Myocyte (in vitro differentiated cells): ENCODE data around the gene EPYC. TPM values are rescaled to one million over a fixed set of nuclear protein-coding genes. Genes with fewer than 3 reads are reported as not detected.
A peak's percentile ranks its signal among the peaks of the same experiment; 100 is the strongest.

Experiments
- DNase-seq: peaks from one replicate; pipeline ENCODE4 v3.0.0-alpha.2; 2012; ENCODE audit warnings: low read depth
- total RNA-seq: library from RNA; depleted of rRNA; stranded (reverse); fragments of >200 nt; gene quantifications from 2 replicates; pipeline ENCODE4 v1.2.3, GENCODE V29; 2014

EPYC gene
- total RNA-seq, 1 donor from 2014 or later = not detected

DNA sequence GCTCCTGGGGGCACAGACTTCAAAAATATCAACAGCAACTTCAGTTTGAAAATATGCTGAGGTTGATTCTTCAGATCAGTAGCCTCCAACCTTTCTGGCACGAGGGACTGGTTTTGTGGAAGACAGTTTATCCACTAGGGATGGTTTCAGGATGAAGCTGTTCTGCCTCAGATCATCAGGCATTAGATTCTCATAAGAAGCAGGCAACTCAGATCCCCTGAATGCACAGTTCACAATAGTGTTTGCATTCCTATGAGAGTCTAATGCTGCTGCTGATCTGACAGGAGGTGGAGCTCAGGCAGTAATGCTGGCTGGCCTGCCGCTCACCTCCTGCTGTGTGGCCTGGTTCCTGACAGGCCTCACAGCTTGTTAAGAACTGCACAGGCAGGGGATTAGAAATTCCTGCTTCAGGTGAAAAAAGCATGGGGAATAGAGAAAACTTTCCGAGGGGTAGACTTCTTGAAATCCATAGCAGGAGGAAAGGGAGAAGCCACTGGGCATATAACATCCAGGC is 12.8 kb downstream of the EPYC start:
- no peak for DNase-seq

- no peak for DNase-seq
Measured at GRCh38 chr12:90990611-90991010, 14.2 kb downstream of the EPYC start.

- no peak for DNase-seq
Measured at GRCh38 chr12:90989686-90990111, 15.1 kb downstream of the EPYC start.

DNA sequence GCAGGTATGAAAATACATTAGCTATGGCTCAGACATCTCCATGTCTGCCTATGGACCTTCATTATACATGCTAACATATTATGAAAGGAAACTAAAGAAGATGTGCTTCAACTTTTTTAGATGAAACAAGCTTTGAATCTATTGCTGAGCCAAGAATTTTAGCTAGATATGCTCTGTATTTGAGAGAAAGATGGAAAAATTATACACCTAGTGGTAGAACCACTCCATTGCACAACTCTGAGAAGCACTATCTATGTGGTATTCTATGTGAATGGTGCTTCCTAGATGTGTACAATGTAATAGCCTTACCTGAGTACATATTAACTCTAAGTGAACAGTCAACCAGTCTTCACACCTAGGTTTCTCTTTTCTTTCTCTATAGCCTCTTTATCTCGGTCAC is 17.3 kb downstream of the EPYC start:
- DNase-seq = no peak

- DNase-seq = peak; percentile 84
Measured at GRCh38 chr12:90987101-90987500, 17.7 kb downstream of the EPYC start.

- DNase-seq = peak; percentile 18
Measured at GRCh38 chr12:90985331-90985730, 19.4 kb downstream of the EPYC start.

DNA sequence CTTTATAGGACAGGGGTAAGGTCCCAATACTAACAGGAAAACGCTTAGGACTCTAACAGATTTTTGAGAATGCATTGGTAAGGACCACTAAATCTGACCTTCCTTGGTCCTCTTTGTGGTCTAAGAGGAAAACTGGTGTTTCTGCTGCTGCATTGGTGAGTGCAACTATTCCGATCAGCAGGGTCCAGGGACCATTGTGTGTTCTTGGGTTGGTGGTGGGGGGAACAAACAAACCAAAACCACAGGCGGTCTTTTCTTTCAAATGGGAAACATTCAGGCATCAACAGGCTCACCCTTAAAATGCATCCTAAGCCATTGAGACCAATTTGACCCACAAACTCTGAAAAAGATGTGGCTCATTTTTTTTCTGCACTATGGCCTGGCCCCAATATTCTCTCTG is 20.7 kb downstream of the EPYC start:
- no peak for DNase-seq

GRCh38 chr12:90982170-90982569 is 22.6 kb downstream of the EPYC start:
- DNase-seq = no peak

DNA sequence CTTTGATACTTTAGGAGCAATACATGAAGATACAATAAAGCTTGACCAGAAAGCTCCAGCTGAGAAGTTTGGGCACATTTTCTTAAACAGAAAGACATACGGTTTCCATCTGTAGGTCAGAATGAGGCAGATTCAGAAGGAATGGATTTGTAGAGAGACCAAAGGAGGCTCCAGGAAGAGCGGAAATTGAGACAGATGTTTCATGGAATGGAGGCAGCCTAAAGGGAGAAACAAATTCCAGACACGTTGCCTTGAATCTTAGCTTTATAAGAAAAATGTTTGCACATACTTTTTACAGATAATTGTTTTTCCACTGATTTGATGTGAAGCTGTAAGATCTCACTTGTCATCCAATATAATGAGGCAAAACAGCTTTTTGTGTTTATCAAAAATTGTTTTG is 24.8 kb downstream of the EPYC start:
- no peak for DNase-seq

DNA sequence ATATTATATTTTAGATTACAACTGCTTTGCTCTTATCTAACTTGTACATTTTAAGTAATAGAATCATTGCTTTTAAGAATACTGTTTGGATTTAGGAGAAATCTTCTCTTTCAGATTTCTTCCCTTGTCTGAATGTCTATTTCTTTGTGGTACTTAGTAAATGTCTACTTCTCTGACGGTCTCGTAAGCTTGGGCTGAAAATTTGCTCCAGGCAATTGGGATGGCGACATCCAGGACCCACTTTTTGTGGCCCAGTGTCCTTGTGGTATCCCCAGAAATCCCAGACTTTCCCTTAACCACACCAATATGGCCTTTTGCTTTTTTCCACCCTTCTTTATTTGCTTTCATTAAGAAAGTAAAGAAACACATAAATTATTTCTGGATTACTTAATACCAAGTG is 25.8 kb downstream of the EPYC start:
- no peak for DNase-seq

DNA sequence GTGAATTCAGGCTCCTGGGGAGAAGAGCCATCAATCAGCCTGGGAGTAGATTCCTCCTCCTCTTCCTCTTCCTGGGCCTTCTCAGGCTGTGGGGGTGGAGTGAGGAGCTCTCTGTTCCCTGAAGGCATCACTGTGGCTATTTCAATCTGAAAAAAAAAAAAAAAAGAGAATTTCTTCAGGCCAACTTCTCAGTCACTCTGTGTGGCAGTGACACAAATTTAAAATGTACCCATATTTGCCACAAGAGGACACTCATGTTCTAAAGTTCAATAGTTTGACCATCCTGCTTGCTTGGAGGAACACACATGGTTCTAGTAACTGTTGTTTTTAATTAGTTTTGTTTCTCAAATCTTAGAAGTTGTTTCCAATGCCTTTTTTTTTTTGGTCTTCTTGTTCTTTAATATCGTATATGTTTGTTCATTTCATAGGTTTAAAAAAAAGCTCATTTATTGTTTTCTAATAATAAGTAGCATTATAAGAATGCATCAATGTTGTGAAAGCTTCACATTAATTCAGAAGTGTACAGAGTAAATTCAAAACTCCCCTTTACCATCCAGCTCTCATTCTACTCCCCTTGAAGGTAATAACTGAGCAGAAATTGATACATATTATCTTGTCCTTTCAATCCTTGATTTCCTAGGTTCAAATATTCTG is 26.5 kb downstream of the EPYC start:
- DNase-seq = peak; percentile 83

- DNase-seq = no peak
Measured at GRCh38 chr12:90977224-90977623, 27.5 kb downstream of the EPYC start.

GRCh38 chr12:90974286-90974685 is 30.5 kb downstream of the EPYC start:
- DNase-seq = no peak

GRCh38 chr12:90972226-90972625 is 32.5 kb downstream of the EPYC start:
- no peak for DNase-seq

GRCh38 chr12:90970911-90971310 is 33.9 kb downstream of the EPYC start:
- no peak for DNase-seq

DNA sequence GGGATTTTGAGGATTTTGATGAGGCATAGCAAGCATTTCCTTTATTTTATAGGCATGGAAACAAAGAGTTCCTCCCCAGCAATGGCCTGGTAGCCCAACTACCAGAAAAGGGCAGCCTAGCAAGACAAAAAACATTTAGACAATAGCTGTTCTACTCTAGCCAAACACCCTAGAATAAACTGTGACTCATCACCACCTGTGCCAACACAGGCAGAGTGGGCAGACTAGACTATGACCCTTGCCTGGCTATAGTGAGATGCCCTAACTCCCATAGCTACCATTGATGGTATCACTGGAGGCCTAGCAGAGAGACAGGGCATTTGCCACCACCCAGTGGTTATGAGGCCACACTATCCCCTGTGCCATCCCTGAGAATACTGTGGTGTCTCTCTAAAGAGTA is 34.3 kb downstream of the EPYC start:
- peak; percentile 43 for DNase-seq

- DNase-seq = no peak
Measured at GRCh38 chr12:90969851-90970250, 34.9 kb downstream of the EPYC start.

- no peak for DNase-seq
Measured at GRCh38 chr12:90969346-90969745, 35.4 kb downstream of the EPYC start.

DNA sequence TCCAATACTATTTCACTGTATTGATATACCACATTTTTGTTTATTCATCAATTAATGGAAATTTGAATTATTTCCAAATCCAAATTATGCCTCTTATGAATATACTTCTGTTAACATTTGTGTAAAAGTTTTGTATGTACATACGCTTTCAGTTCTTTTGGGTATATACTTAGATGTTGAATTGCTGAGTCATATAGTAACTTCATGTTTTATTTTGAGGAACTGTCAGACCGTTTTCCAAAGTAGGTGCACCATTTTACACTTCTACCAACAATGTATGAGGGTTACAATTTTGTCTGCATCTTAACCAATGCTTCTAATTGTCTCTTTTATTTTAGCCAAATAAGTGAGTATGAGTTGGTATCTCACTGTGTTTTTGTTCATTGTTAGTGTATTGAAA is 39.6 kb downstream of the EPYC start:
- no peak for DNase-seq

- DNase-seq = no peak
Measured at GRCh38 chr12:90964616-90965015, 40.2 kb downstream of the EPYC start.

GRCh38 chr12:90963946-90964345 is 40.8 kb downstream of the EPYC start:
- no peak for DNase-seq

- no peak for DNase-seq
Measured at GRCh38 chr12:90961154-90961553, 43.6 kb downstream of the EPYC start.

DNA sequence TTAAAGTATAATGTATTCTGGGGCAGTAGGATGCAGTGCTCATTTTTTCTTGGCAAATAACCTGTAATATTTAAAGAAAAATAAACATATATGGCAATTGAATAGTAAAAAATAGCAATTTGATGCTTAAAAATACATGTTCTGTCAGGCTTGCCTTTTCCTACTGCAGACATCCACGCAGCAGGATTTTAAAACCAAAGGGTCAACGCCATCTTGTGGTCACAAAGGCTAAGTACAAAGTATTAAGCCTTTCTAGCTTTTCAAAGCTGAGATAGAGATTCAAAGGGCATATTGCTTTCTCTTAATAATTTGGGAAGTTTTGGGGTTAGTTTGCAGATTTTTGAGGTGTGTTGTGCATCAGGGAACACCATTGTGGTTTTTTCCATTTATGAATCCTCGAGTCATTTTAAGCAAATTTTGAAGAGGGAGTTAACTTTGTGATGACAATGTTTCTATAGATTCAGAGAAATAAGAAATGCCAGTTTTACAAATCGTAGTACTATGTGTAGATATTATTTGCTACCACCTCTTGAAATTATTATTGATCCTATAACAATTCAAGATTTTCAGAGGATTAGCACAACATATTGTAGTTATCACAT is 45.1 kb downstream of the EPYC start:
- DNase-seq = peak; percentile 73
